Activated CD8-positive, alpha-beta memory T cell treated with anti-CD3 and anti-CD28 coated beads for 36 hours (primary cell): Measurements from ENCODE around the gene DLGAP1. TPM values are rescaled to one million over a fixed set of nuclear protein-coding genes. Genes with fewer than 3 reads are reported as not detected.
"Not testable (repeated sequence)": the region's sequence is repeated elsewhere in the genome, so short reads cannot be mapped to it uniquely, and the experiment has no call there.

Experiments used
- CTCF ChIA-PET: fragments of 350-600 bp; sonication (Branson Sonifier 250); formaldehyde crosslinking; loops from one replicate; lab custom pipeline; 2021; ENCODE audit warnings: antibody characterized with exemption; lab: Charles Lee
- POLR2A ChIA-PET: fragments of 350-600 bp; sonication (Branson Sonifier 250); formaldehyde crosslinking; loops from one replicate; lab custom pipeline; 2021; ENCODE audit warnings: antibody characterized with exemption; lab: Charles Lee
- total RNA-seq, 2 experiments: library from RNA; stranded (reverse); gene quantifications; one replicate each; pipeline ENCODE4 v1.2.3, GENCODE V29; 2021

DLGAP1 gene
- not detected for total RNA-seq

DNA sequence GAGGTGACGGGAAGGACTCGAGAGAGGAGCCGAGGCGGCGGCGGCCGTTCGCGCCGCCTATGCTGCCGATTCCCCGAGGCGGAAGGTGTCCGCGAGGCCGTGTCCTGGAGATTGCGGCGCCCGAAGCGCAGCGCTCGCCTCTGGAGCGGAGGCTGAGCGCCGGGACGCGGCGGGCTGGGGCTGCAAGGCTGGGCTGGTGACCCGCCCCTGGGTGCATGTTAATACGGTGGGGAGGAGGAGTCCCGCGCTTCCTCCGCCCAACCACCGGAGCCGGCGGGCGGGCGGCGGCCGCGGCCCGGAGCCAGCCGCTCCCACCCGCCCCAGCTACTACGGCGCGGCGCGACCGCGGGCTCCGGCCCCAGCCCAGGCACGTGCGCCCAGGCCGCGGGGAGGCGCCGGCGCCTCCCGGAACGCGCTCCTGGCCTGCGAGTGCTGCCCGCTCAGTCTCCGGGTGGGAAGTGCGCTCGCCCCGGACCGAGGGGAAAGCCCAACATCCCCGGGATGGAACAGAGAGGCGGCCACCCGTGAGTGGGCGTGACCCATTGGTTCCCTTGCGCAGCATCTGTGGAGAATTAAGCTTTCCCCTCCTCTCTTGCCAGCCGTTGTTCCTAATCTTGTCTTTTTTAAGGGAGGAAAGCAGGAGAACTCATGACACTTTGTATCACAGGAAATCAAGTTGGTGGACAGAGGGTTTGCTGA is at the start of gene DLGAP1:
Gene DLGAP1 (minus strand): TSS at position 195 of the 699 bp plus-strand sequence.
- ChIA-PET CTCF (no interaction called here), POLR2A (no interaction called here)

DNA sequence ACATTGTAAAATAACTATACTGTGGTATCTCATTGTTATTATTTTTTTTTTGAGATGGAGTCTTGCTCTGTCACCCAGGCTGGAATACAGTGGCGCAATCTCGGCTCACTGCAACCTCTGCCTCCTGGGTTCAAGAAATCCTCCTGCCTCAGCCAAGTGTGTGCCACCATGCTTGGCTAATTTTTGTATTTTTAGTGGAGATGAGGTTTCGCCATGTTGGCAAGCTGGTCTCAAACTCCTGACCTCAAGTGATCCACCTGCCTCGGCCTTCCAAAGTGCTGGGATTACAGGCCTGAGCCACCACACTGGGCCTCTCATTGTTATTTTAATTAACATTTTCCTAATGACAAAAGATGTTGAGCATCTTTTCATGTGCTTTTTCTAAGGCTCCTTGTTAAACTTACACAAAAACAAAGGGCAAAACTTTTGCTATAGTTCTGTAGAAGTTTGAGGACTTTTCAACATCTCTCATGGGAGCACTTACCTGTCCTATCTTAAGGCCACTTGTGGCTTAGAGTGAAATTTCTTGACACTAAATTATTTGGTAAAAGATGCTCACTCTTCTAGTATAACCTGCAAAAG is 39.7 kb upstream of the DLGAP1 start:
- CTCF ChIA-PET, POLR2A ChIA-PET: not testable (repeated sequence)

DNA sequence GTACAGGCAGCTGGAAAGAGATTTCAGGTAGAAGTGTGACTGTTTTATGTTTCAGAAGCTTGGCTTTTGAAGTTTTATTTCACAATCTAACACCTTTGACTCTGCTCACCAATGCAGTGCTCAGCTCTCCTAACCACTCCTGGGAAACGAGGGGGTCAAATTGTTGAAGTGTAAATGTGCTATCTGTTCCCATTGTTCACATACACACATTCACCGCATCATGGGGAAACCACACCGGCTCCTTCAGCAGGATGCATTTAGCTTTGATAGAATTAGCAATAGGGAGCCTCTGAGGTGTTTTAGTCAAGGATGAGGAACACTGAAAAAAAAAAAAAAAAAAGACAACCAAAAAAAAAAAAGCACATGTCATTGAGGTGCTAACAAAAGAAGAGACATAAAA is 13.4 kb upstream of the DLGAP1 start:
- ChIA-PET POLR2A (no interaction called here), CTCF (no interaction called here)

DNA sequence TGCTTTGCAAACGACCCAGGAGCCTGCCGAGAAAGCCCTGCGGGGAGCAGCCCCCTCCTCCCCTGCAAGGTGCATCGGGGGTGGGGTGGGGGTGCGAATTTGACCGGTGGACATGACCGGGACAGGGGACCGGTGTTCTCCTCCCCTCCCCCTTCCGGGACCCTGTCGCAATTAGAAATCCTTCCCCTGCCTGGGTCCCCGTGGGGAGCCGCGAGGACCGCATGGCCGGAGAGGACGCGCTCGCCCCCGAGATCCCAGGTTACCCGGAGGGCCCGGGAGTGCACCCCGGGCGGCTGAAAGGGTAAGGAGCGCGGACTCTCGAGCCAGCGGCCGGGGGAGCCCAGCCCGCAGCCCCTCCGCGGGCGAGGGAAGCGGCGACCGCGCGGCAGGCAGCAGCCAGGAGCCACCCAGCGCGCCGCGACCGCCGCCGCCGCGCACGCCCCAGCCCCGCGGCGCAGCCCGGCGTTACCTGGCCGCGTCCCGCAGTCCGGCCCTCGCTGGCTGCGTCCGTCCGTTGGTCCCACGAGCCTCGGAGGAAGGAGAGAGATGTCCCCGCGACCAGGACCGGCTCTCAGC is 482 bp downstream of the DLGAP1 start:
- ChIA-PET POLR2A (no interaction called here), CTCF (no interaction called here)

DNA sequence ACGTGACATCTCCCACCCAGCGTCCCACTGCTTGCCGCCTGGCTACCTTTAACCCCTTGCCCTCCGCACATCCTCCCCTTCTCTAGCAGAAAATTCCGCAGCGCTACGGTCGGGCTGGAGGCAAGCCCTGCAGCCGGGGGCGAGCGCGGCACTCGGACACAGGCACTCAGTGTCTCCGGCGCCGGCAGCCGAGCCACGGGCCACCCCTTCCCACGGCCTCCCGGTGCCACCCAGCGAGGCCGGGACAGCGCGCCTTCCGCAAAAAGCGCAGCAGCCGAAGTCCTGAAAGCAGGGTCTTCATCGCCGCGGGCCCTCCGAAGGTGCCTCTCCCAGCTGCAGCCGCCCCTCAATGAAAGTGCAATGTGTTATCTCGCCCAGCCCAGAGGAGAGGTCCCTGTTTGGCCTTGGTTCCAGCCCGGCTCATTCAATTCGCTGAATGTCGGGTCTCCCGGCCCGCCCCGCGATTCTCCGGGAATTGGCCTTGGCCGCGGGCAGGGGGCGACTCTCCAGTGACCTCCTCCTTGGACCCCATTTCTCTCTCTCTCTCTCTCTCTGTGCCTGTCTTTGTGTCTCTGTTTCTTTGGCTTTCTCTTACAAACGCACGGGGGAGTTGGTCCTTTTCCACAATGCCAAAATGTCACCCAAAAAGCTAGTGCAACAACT is 1.1 kb downstream of the DLGAP1 start:
- POLR2A ChIA-PET, result no interaction called here
- CTCF ChIA-PET, result no interaction called here

DNA sequence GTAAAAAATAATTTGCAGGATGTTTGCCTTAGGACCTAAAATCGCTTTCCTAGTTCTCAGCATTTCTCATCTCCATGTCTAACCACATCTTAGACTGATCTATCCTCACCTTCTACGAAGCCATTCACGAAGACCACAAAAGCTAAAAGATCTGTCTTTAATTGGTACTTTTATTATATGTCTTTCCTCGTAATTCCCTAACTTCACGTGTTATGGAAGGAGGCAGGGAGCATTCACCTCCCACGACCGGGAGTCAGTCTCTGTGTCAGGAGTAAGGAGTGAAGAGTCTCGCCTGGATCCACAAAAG is 1.6 kb downstream of the DLGAP1 start:
- ChIA-PET POLR2A (no interaction called here), CTCF (no interaction called here)

DNA sequence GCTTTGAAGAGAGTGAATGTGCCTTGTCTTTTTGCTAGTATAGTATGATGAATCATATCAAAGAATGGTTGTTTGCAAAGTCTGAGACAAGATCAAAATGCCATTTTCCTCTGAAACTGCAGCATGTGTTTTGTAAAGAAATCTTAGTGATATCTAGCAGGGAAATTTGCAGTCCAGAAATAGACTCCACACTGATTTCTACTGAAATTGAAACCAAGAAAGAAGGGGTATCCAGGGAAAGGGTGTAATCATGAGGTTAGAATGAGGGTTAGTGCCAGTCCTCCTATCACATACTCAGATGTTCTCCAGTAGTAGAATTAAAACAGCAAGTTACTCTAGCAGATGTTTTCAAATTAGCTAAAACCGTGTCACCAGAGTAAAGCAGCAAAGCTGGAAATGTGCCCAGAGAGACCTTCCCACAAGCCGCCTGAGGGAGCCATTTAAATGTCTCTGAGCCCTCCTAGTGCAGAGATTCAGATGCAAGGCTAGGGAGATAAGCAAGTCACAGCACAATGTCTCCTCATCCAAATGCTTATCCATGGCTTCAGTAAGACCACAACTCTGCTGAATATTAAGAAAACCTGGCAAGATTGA is 4.9 kb downstream of the DLGAP1 start:
- ChIA-PET POLR2A (no interaction called here), CTCF (no interaction called here)

DNA sequence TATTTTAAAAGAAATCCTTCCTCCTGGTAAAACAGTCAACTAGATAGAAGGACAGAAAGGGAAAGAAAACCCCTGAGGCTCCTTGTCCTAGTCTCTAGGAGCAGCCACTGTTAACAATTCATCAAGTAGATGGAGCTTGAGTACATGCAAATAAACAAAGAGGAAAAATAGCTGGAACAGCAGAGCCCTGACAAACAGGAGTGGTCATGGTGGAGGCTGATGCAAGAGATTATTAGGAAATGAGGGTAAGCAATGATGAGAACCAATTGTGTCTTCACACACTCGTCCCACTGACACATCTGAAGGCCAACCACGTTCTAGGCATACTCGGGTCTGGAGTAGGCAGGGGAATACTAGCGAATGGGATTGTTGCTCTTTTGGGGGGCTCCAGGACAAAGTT is 9.2 kb downstream of the DLGAP1 start:
- ChIA-PET POLR2A (no interaction called here), CTCF (no interaction called here)

DNA sequence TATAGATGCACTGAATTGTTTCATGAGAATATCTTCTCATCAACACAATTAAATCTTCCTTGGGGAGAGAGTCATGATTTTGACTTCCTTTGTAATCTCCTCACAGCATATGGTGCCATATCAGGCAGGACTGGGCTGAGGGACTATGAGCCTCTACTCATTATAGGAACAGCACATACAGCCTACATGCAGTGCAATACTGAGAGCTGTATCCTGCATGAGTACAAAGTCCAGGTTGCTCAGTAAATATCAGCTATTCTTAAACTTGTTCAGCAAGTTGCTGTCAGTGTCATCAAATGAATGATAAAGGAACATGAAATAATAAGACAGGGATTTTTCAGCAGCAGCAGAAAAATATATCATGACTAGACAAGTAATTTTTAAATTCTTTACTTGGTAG is 10.8 kb downstream of the DLGAP1 start:
- POLR2A ChIA-PET, result no interaction called here
- CTCF ChIA-PET, result no interaction called here

DNA sequence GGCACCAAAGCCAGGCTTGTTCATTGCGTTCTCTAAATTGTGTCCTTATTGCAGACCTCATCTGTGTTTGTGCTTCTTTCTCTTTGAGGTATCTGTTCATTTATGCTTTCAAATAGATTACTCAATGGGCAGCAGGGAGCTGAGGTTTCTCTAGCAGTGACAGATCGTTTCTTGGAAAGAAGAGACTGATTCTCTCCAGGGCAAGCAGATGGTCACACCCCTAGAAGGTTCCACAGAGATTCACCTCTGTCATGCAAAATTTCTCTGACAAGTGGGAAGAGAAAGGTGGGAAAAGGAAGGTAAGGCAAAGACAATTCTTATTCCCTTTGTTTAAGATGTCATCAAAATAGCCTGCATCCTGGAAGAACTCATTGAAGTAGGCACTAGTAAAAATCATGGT is 14.0 kb downstream of the DLGAP1 start:
- CTCF ChIA-PET, result no interaction called here
- POLR2A ChIA-PET, result no interaction called here

DNA sequence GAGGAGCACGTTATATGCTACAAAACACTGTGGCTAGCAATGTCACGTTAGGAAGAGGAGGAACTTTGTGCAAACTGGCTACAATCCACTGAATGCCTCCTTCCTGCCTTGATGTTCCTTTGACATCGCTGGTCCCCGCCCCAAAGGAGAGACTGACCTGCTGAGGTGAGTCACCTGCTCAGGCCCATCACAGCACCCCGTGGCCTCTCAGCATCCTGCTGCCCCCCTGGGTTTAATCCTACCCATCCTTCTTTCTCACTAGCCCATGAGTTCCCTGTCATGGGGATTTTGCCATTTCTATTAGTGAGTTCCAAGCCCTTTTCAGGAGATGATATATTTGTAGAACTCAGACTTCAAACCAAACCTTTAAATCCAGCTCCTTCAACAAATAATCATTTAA is 16.2 kb downstream of the DLGAP1 start:
- CTCF ChIA-PET, result no interaction called here
- POLR2A ChIA-PET, result no interaction called here

DNA sequence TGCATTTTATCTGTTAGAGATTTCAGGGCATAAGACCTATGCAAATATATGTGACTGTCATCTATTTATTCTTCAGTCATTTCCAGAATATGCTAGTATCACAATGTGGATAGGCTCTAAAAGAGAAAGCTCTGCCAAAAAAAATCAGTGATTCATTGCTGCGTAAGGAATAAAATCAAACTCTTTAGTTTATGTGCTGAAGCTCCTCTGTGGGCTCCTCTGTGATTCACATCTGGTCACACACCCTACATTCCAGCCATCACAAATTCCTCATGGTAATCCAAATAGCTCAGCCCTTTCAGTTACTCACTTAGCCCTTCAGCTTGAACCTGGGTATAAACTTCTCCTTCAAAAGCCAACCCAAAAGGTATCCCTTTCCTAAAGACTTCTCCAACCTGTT is 21.4 kb downstream of the DLGAP1 start:
- CTCF ChIA-PET, result no interaction called here
- POLR2A ChIA-PET, result no interaction called here

DNA sequence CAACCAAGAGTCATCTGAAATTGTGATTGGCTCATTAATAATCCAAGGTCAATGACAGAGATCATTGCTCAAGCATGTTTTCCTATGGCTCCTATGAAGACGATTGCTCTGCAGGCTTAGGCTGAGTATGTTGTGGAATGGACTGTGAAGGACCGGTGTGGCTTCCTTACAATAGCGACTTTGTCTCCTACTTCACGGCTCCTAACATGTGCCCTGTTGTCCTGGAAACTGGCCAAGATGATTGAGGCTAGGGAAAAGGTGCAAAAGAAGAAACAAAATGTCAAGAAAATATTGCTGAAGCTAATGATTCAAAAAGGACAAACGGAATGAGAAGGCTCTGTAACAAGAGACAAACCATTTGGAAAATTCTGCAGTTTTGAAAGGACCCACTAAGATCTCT is 24.3 kb downstream of the DLGAP1 start:
- CTCF ChIA-PET, result no interaction called here
- POLR2A ChIA-PET, result no interaction called here

DNA sequence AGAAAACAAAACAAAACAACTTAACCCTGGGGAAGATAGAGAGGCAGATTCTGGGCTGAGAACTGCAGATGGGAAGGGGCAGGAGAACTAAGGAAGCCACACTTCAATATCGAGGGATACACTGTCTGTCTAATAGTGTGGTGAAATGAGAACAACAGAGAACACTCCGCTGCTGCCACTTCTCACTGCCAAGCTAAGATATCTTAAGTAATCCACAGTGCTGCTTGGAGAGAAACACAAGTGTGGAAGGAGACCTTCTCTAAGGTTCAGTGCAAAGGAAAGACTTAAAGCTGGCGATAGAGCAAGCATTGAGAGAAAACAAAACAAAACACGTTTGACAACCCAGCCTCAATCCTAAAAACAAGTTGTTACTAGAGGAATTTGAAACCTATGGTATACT is 37.4 kb downstream of the DLGAP1 start:
- ChIA-PET POLR2A (no interaction called here), CTCF (no interaction called here)

DNA sequence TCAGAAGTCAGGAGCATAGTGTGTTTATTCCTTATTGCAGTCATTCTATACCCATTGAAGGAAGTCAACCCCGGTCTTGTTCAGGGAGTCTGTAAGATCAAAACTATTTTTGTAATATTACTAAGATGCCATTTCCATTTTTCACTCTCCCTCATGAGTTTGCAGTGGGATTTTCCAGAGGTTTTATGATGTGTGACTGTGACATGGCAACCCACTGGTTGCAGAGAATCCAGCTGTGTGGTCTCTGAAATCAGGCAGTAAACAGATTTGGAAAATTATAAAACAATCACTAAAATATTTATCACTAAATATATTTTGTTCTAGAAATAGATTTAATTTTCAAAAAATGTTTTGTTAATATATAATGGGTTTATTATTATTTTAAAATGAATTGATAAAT is 38.1 kb downstream of the DLGAP1 start:
- ChIA-PET CTCF (no interaction called here), POLR2A (no interaction called here)

DNA sequence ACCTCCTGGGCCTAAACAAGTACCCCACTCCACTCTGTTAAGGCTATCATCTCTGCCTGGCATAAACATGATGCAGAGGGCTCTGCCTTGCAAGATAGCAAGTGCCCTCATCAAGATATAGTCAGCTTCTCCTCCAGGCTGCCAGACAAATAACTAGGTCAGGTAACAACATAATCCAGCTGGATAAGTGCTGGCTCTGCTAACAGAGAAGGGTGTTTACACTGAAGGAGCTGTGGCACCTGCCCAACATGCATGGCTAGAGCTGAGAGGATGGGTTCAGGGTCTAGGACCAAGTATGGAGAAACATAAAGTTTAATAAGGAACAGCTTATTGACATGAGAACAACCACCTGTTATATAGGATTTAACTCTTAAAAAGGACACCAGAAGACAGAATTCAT is 42.8 kb downstream of the DLGAP1 start:
- POLR2A ChIA-PET, result no interaction called here
- CTCF ChIA-PET, result no interaction called here

DNA sequence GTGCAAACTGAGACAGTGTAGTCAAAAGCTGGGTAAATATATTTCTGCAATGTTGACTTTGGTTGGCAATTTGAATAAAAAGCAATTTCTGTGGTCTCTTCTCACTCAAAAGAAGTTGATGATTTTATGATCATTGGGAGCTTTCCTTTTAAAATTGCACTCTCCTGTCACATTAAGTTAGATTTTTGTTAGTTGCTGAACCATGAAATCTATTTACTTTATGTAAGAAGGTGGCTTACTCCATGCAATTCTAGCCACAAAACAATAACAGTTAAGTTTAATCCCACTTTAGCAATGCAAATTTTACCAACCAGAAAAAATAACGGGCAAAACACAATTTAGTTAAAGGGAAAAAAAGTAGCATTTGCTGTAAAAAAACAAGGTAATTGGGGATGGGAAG is 48.3 kb downstream of the DLGAP1 start:
- ChIA-PET CTCF (no interaction called here), POLR2A (no interaction called here)

DNA sequence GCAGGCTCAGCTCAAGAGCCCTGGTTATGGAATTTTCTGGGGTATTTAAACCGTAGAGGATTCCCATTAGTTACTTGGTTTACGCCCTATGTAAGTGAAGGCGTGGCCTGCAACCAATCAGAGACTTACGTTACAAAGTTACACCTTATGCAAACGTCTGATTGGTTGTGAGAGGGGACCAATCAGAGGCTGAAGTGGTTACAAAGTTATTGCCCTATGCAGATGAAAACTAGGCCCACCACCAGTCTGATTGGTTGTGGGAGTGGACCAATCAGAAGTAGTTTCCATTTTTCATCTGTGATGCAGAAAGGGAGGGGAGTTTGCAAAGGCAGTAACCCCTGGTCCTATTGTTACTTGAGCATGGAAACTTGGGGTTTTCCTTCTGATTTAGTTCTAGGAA is 49.1 kb downstream of the DLGAP1 start:
- ChIA-PET CTCF (no interaction called here), POLR2A (no interaction called here)

DNA sequence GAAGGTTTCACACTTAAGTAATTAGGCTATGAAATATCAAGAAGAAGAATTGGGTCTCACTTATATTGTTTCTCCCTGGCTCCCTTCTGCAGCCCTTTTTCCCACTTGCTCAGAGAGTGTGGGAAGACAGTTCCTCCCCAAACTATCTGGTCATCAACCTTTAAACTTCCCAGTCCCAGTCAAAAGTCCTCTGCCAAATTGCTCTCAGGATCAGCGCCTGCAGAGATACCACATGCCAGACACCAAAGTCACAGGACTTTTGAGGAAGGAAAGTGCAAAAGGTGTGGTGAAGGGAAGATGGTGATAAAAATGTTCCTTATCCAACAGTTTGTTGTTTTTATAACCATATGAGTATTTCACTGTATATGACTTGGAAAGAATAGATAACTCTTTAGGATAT is 51.3 kb downstream of the DLGAP1 start:
- CTCF ChIA-PET, result no interaction called here
- POLR2A ChIA-PET, result no interaction called here

DNA sequence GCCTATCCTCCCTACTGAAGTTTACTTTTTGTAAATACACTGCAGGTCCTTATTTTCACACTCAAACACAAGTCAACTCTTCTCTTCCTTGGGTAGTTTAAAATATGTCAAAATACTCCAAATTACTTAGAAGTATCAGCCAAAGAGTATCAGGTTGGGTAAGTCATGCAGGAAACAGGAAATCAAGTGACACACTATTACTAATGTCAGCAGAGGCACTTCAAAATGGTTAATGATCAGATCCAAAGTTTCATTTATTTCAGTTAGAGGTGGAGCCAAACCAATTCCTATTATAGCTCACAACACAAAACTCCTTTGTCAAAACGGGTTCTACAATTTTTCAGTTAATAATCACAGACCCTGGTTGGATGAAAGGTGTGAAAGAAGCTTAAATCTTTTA is 54.2 kb downstream of the DLGAP1 start:
- ChIA-PET POLR2A (no interaction called here), CTCF (no interaction called here)

DNA sequence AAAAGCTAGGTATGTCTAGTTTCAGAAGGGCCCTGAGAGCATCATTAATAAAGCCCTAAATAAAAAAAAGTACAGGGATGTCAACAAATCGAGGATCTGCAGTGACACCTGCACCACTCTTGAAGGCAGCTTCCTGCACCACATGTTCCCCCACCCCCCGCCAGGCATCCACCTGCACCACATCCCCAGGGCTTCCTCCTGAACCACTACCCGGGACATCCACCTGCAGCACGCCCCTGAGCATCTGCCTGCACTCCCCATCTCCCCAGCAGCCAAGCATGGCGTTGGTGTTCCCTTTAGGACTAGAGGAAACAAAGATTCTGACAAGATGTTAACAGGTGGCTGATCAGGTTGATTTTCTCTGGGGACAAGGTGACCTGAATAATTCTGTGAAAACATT is 55.2 kb downstream of the DLGAP1 start:
- ChIA-PET POLR2A (no interaction called here), CTCF (no interaction called here)
